GM19239 (cell line): ENCODE measurements around the gene MRLN.

Source experiments
- DNase-seq: peaks from one replicate; pipeline ENCODE4 v3.0.0; 2011; ENCODE audit warnings: low spot score; ENCODE audit not compliant: insufficient read length
- FAIRE-seq: peaks from 2 replicates; lab custom pipeline; 2011; peaks lifted over from hg19 to GRCh38; lab: Jason Lieb, UNC

Gene MRLN

DNA sequence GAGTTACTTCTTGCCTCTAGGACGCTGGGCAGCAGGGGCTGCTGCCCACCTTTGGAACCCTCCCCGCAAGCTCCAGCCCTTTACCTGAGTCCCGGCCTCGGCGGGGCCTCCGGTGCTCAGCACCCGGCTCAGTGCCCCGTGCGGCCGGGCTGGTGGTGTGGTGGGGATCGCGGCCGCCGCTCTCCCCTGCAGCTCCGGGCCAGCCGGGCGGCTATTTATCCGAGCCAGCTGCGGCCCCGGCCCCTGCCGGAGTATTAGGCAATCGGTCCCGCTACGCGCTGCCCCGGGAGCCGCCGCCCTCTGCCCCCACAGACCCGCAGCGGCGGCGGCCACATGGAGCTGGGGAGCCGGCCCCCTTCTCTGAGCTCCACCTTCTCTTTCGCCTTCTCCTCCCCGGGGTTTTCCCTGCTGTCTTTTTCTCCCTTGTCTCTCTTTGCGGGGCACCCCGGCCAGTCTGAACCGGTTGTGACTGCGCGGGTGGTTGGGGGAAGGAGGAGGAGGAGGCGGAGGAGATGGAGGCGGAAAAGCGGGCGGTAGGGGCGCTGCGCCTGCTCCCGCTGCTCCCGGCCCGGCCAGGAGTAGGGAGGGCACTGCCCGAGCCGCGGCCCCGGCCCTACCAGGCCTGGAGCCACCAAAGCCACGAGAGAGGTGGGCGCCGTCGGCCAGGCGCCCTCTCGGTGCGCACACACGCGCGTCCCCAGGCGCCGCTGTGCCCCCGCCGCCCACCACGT lies 43.7 kb downstream of the MRLN start, which contains the start of gene SLC16A9:
Gene SLC16A9, minus strand, starts transcription at position 456 of the 731 bp plus-strand sequence. CDS start 25,559 bp downstream, outside the sequence.
- DNase-seq = peak; percentile 56
- FAIRE-seq = peak; percentile 70

DNA sequence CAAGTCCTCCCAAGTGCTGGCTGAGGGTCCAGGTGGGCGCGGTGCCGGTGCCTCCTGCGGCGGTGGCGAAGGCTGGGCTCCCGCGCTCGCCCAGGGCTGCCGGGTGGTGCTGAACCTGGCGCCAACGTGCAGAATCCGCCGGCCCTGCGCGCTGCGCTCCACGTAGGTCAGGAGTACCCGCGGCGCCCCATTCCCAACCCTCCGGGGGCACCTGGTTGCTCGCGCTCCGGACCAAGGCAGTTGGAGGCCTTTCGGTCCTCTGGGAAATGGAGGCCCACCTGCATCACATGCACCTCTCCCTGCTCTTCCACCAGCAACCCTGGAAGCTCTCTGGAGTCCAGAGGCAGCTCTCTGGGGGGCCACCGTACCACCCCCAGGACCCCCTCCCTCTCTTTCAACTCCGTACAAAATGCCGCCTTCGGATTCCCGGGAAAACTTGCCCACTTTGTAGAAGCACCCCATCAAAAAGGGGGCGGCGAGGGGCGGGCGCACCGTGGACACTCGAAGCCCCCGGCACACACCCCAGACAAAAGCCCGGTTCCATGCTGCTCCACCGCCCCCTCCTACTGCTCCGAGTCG lies 44.4 kb downstream of the MRLN start:
- FAIRE-seq (no peak), DNase-seq (peak; percentile 29)

DNA sequence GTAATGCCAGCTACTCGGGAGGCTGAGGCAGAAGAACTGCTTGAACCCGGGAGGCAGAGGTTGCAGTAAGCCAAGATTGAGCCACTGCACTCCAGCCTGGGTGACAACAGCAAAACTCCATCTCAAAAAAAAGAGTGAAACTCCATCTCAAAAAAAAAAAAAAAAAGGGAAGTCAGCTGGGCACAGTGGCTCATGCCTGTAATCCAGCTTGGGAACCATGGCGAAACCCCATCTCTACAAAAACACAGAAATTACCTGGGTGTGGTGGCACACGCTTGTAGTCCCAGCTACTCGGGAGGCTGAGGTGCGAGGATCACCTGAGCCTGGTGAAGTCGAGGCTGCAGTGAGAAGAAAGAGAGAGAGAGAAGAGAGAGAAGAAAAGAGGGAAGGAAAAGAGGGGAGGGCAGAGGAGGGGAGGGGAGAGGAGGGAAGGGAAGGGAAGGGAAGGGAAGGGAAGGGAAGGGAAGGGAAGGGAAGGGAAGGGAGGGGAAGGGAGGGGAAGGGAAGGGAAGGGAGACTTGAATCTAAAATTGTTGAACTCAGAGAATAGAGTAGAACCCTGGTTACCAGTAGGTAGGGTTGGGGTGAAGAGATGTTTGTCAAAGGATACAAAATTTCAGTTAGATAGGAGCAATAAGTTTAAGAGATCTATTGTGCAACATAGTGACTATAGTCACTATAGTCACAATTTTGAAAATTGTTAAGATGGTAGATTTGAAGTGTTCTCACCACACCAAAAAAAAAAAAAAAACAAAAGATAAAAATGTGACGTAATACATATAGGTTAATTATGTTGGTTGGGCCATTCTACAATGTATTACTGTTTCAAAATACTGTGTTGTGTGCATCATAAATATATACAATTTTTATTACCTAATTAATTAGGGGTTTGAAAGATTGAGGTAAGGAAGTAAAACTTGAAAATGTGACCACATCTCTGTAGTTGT lies 46.1 kb downstream of the MRLN start:
- DNase-seq (no peak), FAIRE-seq (no peak)

GRCh38 chr10:59705931-59706330 lies 47.3 kb downstream of the MRLN start:
- DNase-seq (no peak), FAIRE-seq (no peak)

GRCh38 chr10:59704630-59705029 lies 48.6 kb downstream of the MRLN start:
- DNase-seq (no peak), FAIRE-seq (no peak)

DNA sequence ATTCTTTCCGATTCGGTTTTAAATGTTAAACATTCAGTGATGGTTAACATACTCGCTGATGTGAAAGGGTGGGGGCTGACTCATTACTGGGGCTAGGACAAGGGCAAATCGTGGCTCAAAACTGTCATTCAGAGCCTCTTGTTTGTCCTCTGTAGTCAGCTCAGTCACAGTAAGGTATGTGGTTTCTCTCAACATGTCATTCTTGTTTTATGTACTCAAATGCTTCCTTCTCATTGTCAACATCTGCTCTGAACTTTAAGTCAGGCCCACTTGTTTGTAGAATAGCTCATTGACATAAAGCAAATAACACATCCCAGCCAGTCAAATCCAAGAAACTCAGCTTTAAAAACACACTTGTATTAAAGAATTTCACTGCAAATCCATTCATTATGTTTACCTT lies 50.9 kb downstream of the MRLN start:
- FAIRE-seq (no peak), DNase-seq (no peak)

GRCh38 chr10:59700709-59701108 lies 52.5 kb downstream of the MRLN start:
- DNase-seq = no peak
- no peak for FAIRE-seq

DNA sequence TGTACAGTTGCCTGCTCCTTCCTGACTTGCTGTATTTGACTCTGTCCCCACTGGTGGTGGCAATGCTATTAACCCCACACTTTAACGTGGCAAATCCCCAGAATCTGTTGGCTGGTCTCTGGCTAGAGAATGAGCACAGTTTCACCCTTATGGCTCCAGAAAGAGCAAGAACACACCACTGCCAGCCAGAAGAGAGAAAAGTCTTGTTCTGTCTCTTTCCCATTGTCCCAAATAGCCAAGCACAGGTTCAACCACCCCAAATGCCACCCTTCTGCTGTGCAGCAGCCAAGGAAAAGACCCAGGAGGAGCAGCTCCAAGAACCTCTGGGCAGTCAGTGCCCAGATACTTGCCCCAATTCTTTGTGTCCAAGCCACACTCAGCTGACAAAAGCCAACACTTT lies 54.9 kb downstream of the MRLN start:
- no peak for FAIRE-seq
- DNase-seq = no peak

DNA sequence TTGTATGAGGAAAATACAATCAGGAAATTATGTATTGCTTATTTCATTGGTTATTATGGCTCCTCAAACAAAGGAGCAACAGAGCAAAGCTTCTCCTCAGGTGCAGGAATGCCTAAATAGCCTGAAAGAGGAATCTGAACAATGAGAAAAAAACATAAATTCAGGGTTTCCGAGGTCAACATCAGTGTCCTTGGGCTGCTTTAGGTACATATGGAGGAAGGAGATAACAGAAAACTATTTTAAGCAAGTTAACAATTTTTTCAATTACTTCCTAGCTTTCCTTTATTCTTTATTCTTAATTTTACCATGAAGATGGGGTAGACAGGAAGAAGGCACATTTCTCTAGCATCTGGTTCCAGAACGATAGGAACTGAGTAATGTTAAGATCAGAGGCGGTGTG lies 57.6 kb downstream of the MRLN start:
- no peak for DNase-seq
- FAIRE-seq = no peak

- FAIRE-seq (peak; percentile 65), DNase-seq (no peak)
Observed at GRCh38 chr10:59694936-59695335, 58.3 kb downstream of the MRLN start.

DNA sequence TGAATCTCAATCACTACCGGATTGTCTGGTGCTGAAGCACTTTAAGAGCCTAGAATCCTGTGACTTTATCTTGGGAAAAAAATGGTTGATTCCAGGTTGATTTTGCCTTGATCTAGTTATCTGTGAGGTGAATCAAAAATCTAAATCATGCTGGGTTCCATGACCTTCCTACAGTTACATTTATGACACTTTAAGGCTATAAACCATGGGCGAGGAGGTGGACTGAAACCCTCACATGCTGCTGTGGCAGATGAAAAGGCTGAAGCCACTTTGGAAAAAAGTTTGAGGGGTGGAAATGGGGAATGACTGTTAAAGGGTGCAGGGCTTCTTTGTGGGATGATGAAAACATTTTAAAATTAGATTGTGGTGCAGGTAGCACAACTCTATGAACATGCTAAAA lies 61.1 kb downstream of the MRLN start:
- no peak for DNase-seq
- FAIRE-seq = no peak

DNA sequence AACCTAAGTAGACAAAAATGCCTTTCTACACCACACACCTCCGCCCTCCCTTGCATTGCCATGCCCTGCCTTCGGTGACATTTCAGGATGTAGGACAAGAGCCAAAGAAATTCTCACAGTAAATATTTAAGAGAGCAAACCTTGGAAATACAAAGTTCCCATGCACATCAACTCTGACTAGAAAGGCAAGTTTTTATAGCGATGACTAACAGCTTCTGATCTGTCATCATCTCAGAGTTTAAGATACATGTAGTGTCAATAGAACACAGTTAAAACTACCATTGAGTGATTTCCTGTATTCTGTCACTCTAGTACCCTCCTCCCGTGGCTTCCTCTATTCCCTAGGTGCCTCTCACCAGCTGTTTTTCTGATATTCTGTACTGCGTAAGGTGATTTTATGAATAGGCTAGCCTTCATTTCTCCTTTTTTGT lies 64.3 kb downstream of the MRLN start:
- FAIRE-seq = no peak
- no peak for DNase-seq

DNA sequence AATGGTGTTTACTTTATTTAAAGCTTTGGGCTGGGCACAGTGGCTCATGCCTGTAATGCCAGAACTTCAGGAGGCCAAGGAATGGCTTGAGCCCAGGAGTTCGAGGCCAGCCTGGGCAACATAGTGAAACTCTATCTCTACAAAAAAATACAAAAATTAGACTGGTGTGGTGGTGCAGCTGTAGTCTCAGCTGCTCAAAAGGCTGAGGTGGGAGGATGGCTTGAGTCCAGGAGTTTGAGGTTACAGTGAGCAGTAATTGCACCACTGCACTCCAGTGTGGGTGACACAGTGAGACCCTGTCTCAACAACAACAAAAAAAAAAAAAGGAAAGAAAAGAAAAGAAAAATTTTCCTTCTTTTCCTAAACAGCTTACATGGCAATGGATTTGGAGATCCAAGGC lies 65.6 kb downstream of the MRLN start:
- DNase-seq (no peak), FAIRE-seq (no peak)
